Rectal smooth muscle tissue (tissue), 1 donor: ENCODE data around the gene KHDC4.

Experiments
- H3K27ac ChIP-seq: one replicate; pipeline ENCODE4 v1.7.0; 2013; ENCODE audit warnings: low read depth, low read length, inconsistent platforms
- H3K27me3 ChIP-seq: one replicate; pipeline ENCODE4 v1.7.0; 2013; ENCODE audit warnings: low read length; ENCODE audit not compliant: control insufficient read depth, insufficient read depth
- H3K36me3 ChIP-seq: one replicate; pipeline ENCODE4 v1.7.0; 2013; ENCODE audit warnings: low read length; ENCODE audit not compliant: control insufficient read depth, insufficient read depth
- H3K4me1 ChIP-seq: one replicate; pipeline ENCODE4 v1.7.0; 2013; ENCODE audit warnings: low read length; ENCODE audit not compliant: control insufficient read depth, insufficient read depth
- H3K4me3 ChIP-seq: one replicate; pipeline ENCODE4 v1.7.0; 2013; ENCODE audit warnings: low read length
- H3K9ac ChIP-seq: one replicate; pipeline ENCODE4 v1.7.0; 2013; ENCODE audit warnings: low read length

The KHDC4 gene

GRCh38 chr1:155966135-155966534 lies 31.9 kb upstream of the KHDC4 start:
- no peak overlapping the region for H3K9ac ChIP-seq
- no peak overlapping the region for H3K4me3 ChIP-seq
- no peaks in the 10 kb centered on the region for H3K27me3 ChIP-seq
- no peak overlapping the region for H3K27ac ChIP-seq
- H3K4me1 ChIP-seq, result peaks cover 14% of the 10 kb centered on the region
- H3K36me3 ChIP-seq, result peaks cover 42% of the 10 kb centered on the region

- Histone ChIP-seq H3K4me1 (peaks cover 9% of the 10 kb centered on the region), H3K27me3 (no peaks in the 10 kb centered on the region), H3K36me3 (peaks cover 57% of the 10 kb centered on the region), H3K9ac (no peak overlapping the region), H3K27ac (no peak overlapping the region), H3K4me3 (no peak overlapping the region)
These were observed 30.0 kb upstream of the KHDC4 start for GRCh38 chr1:155964193-155964592.

- Histone ChIP-seq H3K36me3 (peaks cover 58% of the 10 kb centered on the region), H3K27ac (no peak overlapping the region), H3K27me3 (no peaks in the 10 kb centered on the region), H3K9ac (no peak overlapping the region), H3K4me3 (no peak overlapping the region), H3K4me1 (peaks cover 6% of the 10 kb centered on the region)
These were observed 28.5 kb upstream of the KHDC4 start for GRCh38 chr1:155962599-155963211.

GRCh38 chr1:155961937-155962336 lies 27.7 kb upstream of the KHDC4 start:
- peaks cover 64% of the 10 kb centered on the region for H3K36me3 ChIP-seq
- no peak overlapping the region for H3K9ac ChIP-seq
- no peaks in the 10 kb centered on the region for H3K4me1 ChIP-seq
- H3K27ac ChIP-seq, result no peak overlapping the region
- H3K4me3 ChIP-seq, result no peak overlapping the region
- no peaks in the 10 kb centered on the region for H3K27me3 ChIP-seq

GRCh38 chr1:155960081-155960745 lies 26.0 kb upstream of the KHDC4 start:
- Histone ChIP-seq H3K27me3 (no peaks in the 10 kb centered on the region), H3K4me3 (no peak overlapping the region), H3K9ac (no peak overlapping the region), H3K36me3 (peaks cover 57% of the 10 kb centered on the region), H3K27ac (no peak overlapping the region), H3K4me1 (no peaks in the 10 kb centered on the region)

- Histone ChIP-seq H3K4me1 (no peaks in the 10 kb centered on the region), H3K36me3 (peaks cover 52% of the 10 kb centered on the region), H3K27me3 (no peaks in the 10 kb centered on the region), H3K4me3 (no peak overlapping the region), H3K9ac (no peak overlapping the region), H3K27ac (no peak overlapping the region)
These were observed 23.2 kb upstream of the KHDC4 start for GRCh38 chr1:155957411-155957915.

GRCh38 chr1:155954645-155955044 lies 20.4 kb upstream of the KHDC4 start:
- Histone ChIP-seq H3K4me3 (no peak overlapping the region), H3K27me3 (no peaks in the 10 kb centered on the region), H3K4me1 (no peaks in the 10 kb centered on the region), H3K27ac (no peak overlapping the region), H3K9ac (no peak overlapping the region), H3K36me3 (peaks cover 54% of the 10 kb centered on the region)

- Histone ChIP-seq H3K4me3 (no peak overlapping the region), H3K27me3 (no peaks in the 10 kb centered on the region), H3K27ac (no peak overlapping the region), H3K4me1 (no peaks in the 10 kb centered on the region), H3K9ac (no peak overlapping the region), H3K36me3 (peaks cover 47% of the 10 kb centered on the region)
These were observed 18.3 kb upstream of the KHDC4 start for GRCh38 chr1:155952505-155952890.

GRCh38 chr1:155951753-155952504 lies 17.7 kb upstream of the KHDC4 start:
- Histone ChIP-seq H3K27ac (no peak overlapping the region), H3K9ac (no peak overlapping the region), H3K27me3 (no peaks in the 10 kb centered on the region), H3K4me1 (no peaks in the 10 kb centered on the region), H3K36me3 (peaks cover 46% of the 10 kb centered on the region), H3K4me3 (no peak overlapping the region)

GRCh38 chr1:155950829-155951228 lies 16.6 kb upstream of the KHDC4 start:
- H3K9ac ChIP-seq, result no peak overlapping the region
- H3K27ac ChIP-seq, result no peak overlapping the region
- no peak overlapping the region for H3K4me3 ChIP-seq
- peaks cover 46% of the 10 kb centered on the region for H3K36me3 ChIP-seq
- H3K27me3 ChIP-seq, result no peaks in the 10 kb centered on the region
- H3K4me1 ChIP-seq, result no peaks in the 10 kb centered on the region

GRCh38 chr1:155947741-155948140 lies 13.5 kb upstream of the KHDC4 start:
- Histone ChIP-seq H3K4me3 (no peak overlapping the region), H3K36me3 (peaks cover 34% of the 10 kb centered on the region), H3K27me3 (no peaks in the 10 kb centered on the region), H3K27ac (no peak overlapping the region), H3K4me1 (no peaks in the 10 kb centered on the region), H3K9ac (no peak overlapping the region)

GRCh38 chr1:155947292-155947691 lies 13.1 kb upstream of the KHDC4 start:
- Histone ChIP-seq H3K4me3 (no peak overlapping the region), H3K36me3 (peaks cover 29% of the 10 kb centered on the region), H3K4me1 (no peaks in the 10 kb centered on the region), H3K27me3 (no peaks in the 10 kb centered on the region), H3K27ac (no peak overlapping the region), H3K9ac (no peak overlapping the region)
